HCT116 (cell line): ENCODE measurements around the gene ARHGAP40. TPM values are rescaled to one million over a fixed set of nuclear protein-coding genes. Genes with fewer than 3 reads are reported as not detected.

Source experiments
- ATAC-seq: fragments of 200-7000 bp; cut with Tn5 transposase; 2 replicates; pipeline ENCODE4 v1.9.1; 2020; ENCODE audit warnings: mild to moderate bottlenecking, moderate library complexity
- BruUV-seq: library from RNA; stranded (reverse); fragments of 400-500 nt; replicated peaks from 2 replicates; lab custom pipeline; 2021; lab: Mats Ljungman, UMichigan
- CTCF ChIA-PET: fragments of 300-600 bp; sonication (Branson Sonifier 250); formaldehyde crosslinking; loops from one replicate; lab custom pipeline; 2021; ENCODE audit warnings: antibody characterized with exemption; lab: Charles Lee
- POLR2A ChIA-PET: fragments of 300-600, 350-600 bp; sonication (Branson Sonifier 250); formaldehyde crosslinking; loops from one replicate; lab custom pipeline; 2021; ENCODE audit warnings: antibody characterized with exemption; lab: Charles Lee
- RAD21 ChIA-PET, 2 experiments: fragments of 300-600 bp; sonication (Branson Sonifier 250); formaldehyde crosslinking; loops; one replicate each; lab custom pipeline; 2023; ENCODE audit warnings: low total read pairs in 2 of 2; ENCODE audit not compliant: uncharacterized antibody in 2 of 2, unreplicated experiment in 2 of 2, low non-redundant PET in 1 of 2; lab: Charles Lee
- DNase-seq: peaks from one replicate; pipeline ENCODE4 v3.0.0-alpha.2; 2010; ENCODE audit warnings: low read depth, low spot score
- H2AFZ ChIP-seq: fragments of 200-600 bp; shearing (Covaris generic), sonication (generic); 2 replicates; pipeline ENCODE4 v1.6.1; 2017; ENCODE audit warnings: low read depth, mixed run types, mixed read lengths, antibody characterized with exemption, low read length; ENCODE audit not compliant: poor library complexity, severe bottlenecking
- H3K27ac ChIP-seq: 2 replicates; pipeline ENCODE4 v1.5.1; 2012; ENCODE audit warnings: low read depth, low read length
- H3K27me3 ChIP-seq: fragments of 200-600 bp; sonication (generic); 2 replicates; pipeline ENCODE4 v1.6.1; 2016; ENCODE audit warnings: mixed run types, low read length, mixed read lengths; ENCODE audit not compliant: insufficient read depth
- H3K36me3 ChIP-seq, 2 experiments: fragments of 200-500 bp in 1 of 2; fragments of 200-600 bp in 1 of 2; sonication (Bioruptor generic) in 1 of 2; sonication (generic) in 1 of 2; 2 replicates each; pipeline versions ENCODE4 v1.5.1 to v1.6.1; 2014 to 2016; ENCODE audit warnings: low read length in 2 of 2, inconsistent platforms in 1 of 2, mixed read lengths in 1 of 2, mixed run types in 1 of 2; ENCODE audit not compliant: insufficient read depth in 2 of 2, control insufficient read depth in 1 of 2
- H3K4me1 ChIP-seq, 2 experiments: fragments of 200-600 bp in 1 of 2; sonication (generic) in 1 of 2; 2 replicates each; pipeline versions ENCODE4 v1.5.1 to v1.6.1; 2012 to 2017; ENCODE audit warnings: low read length in 2 of 2, inconsistent platforms in 1 of 2, mild to moderate bottlenecking in 1 of 2, mixed read lengths in 1 of 2, mixed run types in 1 of 2, moderate library complexity in 1 of 2; ENCODE audit not compliant: insufficient read depth in 2 of 2, control insufficient read depth in 1 of 2
- H3K4me2 ChIP-seq: fragments of 200-600 bp; sonication (generic); 2 replicates; pipeline ENCODE4 v1.6.1; 2017; ENCODE audit warnings: mixed run types, low read length, mixed read lengths
- H3K4me3 ChIP-seq, 2 experiments: fragments of 200-600 bp in 1 of 2; sonication (generic) in 1 of 2; replicated peaks in 1 of 2; 2 replicates each; pipeline ENCODE4 v1.5.1; 2011 to 2016; ENCODE audit warnings: low read length in 2 of 2, control low read depth in 1 of 2, low read depth in 1 of 2, mild to moderate bottlenecking in 1 of 2, mixed read lengths in 1 of 2, mixed run types in 1 of 2
- H3K79me2 ChIP-seq: fragments of 200-600 bp; sonication (generic); 2 replicates; pipeline ENCODE4 v1.6.1; 2017; ENCODE audit warnings: mild to moderate bottlenecking, mixed run types, low read length, moderate library complexity, mixed read lengths; ENCODE audit not compliant: insufficient read depth
- H3K9ac ChIP-seq: fragments of 200-600 bp; sonication (generic); 2 replicates; pipeline ENCODE4 v1.6.1; 2016; ENCODE audit warnings: low read length, mixed read lengths
- H3K9me2 ChIP-seq: fragments of 200-600 bp; sonication (generic), shearing (Covaris generic); 2 replicates; pipeline ENCODE4 v1.6.1; 2017; ENCODE audit warnings: mixed run types, mild to moderate bottlenecking, moderate library complexity; ENCODE audit not compliant: insufficient read depth
- H3K9me3 ChIP-seq, 2 experiments: fragments of 200-500 bp in 1 of 2; fragments of 200-600 bp in 1 of 2; sonication (Bioruptor generic) in 1 of 2; sonication (generic) in 1 of 2; 2 replicates each; pipeline ENCODE4 v1.6.1; 2014 to 2017; ENCODE audit warnings: low read length in 2 of 2, mixed read lengths in 2 of 2, inconsistent platforms in 1 of 2, low read depth in 1 of 2, mild to moderate bottlenecking in 1 of 2, mixed run types in 1 of 2, moderate library complexity in 1 of 2; ENCODE audit not compliant: control insufficient read depth in 1 of 2, insufficient read depth in 1 of 2
- H4K20me1 ChIP-seq: fragments of 200-600 bp; sonication (generic), shearing (Covaris generic); 2 replicates; pipeline ENCODE4 v1.6.1; 2017; ENCODE audit warnings: mixed run types, mild to moderate bottlenecking, moderate library complexity; ENCODE audit not compliant: insufficient read depth
- CBX3 ChIP-seq: IDR thresholded peaks from 2 replicates; pipeline ENCODE4 v1.6.1; 2012; ENCODE audit warnings: low read depth
- CEBPB ChIP-seq: IDR thresholded peaks from 2 replicates; pipeline ENCODE4 v1.6.1; 2012; ENCODE audit warnings: low read depth
- ELF1 ChIP-seq: IDR thresholded peaks from 2 replicates; pipeline ENCODE4 v1.6.1; 2012; ENCODE audit warnings: low read depth, borderline replicate concordance
- EZH2 ChIP-seq: fragments of 200-600 bp; sonication (generic); IDR thresholded peaks from 2 replicates; pipeline ENCODE4 v1.6.1; 2017; ENCODE audit warnings: antibody characterized with exemption, mixed run types
- FOSL1 ChIP-seq: IDR thresholded peaks from 2 replicates; pipeline ENCODE4 v1.6.1; 2012; ENCODE audit warnings: low read depth
- JUND ChIP-seq: IDR thresholded peaks from 2 replicates; pipeline ENCODE4 v1.6.1; 2012
- POLR2A ChIP-seq: IDR thresholded peaks from 2 replicates; pipeline ENCODE4 v1.7.0; 2011; ENCODE audit warnings: borderline replicate concordance; ENCODE audit not compliant: insufficient read depth, insufficient read length; ENCODE audit errors: extremely low read depth
- POLR2AphosphoS5 ChIP-seq: IDR thresholded peaks from 2 replicates; pipeline ENCODE4 v1.6.1; 2011; ENCODE audit warnings: mild to moderate bottlenecking, low read depth, low read length, moderate library complexity
- RAD21 ChIP-seq: IDR thresholded peaks from 2 replicates; pipeline ENCODE4 v1.6.1; 2012; ENCODE audit warnings: low read depth, mild to moderate bottlenecking
- SIN3A ChIP-seq: IDR thresholded peaks from 2 replicates; pipeline ENCODE4 v1.6.1; 2012; ENCODE audit warnings: low read depth
- SP1 ChIP-seq: IDR thresholded peaks from 2 replicates; pipeline ENCODE4 v1.6.1; 2012; ENCODE audit warnings: low read depth
- TCF7L2 ChIP-seq: IDR thresholded peaks from 2 replicates; pipeline ENCODE4 v1.7.0; 2011; ENCODE audit warnings: borderline replicate concordance, inconsistent platforms; ENCODE audit not compliant: insufficient read depth, insufficient read length; ENCODE audit errors: extremely low read depth
- ZFX ChIP-seq: fragments of 450-650 bp; IDR thresholded peaks from 2 replicates; pipeline ENCODE4 v1.6.1; 2017
- ZNF274 ChIP-seq: fragments of 200-500 bp; sonication (Bioruptor generic); IDR thresholded peaks from 2 replicates; pipeline ENCODE4 v1.6.1; 2014; ENCODE audit warnings: mild to moderate bottlenecking, low read depth, low read length, inconsistent platforms
- intact Hi-C: fragments of 100-400 bp; cut with micrococcal nuclease; formaldehyde crosslinking; loops from 2 replicates; pipeline ENCODE4 v1.10.0; 2022
- total RNA-seq: library from RNA; stranded (reverse); gene quantifications from one replicate; pipeline ENCODE4 v1.2.1, GENCODE V29; 2021; ENCODE audit not compliant: unreplicated experiment
- TF ChIP-seq, protein P1 (sequence below): IDR thresholded peaks from 2 replicates; pipeline ENCODE4 v1.6.1; 2011; ENCODE audit warnings: mild to moderate bottlenecking, low read length, moderate library complexity; ENCODE audit not compliant: insufficient replicate concordance; ENCODE audit errors: extremely low read depth
- TF ChIP-seq, protein P2 (sequence below), 3 experiments: fragments of 200-600 bp in 1 of 3; sonication (generic) in 1 of 3; IDR thresholded peaks in 2 of 3; conservative IDR thresholded peaks in 1 of 3; 2 replicates each; pipeline ENCODE4 v1.5.1; 2012 to 2017; ENCODE audit warnings: low read depth in 2 of 3, low read length in 2 of 3, antibody characterized with exemption in 1 of 3, borderline replicate concordance in 1 of 3, control low read depth in 1 of 3, mild to moderate bottlenecking in 1 of 3, mixed read lengths in 1 of 3, mixed run types in 1 of 3, moderate library complexity in 1 of 3; ENCODE audit not compliant: insufficient read depth in 1 of 3
- TF ChIP-seq, protein P3 (sequence below): IDR thresholded peaks from 2 replicates; pipeline ENCODE4 v1.6.1; 2012
- TF ChIP-seq, protein P4 (sequence below): IDR thresholded peaks from 2 replicates; pipeline ENCODE4 v1.6.1; 2012; ENCODE audit warnings: low read depth

Gene ARHGAP40
- total RNA-seq, 1 experiment from 2014 or later = 3.4 TPM

DNA sequence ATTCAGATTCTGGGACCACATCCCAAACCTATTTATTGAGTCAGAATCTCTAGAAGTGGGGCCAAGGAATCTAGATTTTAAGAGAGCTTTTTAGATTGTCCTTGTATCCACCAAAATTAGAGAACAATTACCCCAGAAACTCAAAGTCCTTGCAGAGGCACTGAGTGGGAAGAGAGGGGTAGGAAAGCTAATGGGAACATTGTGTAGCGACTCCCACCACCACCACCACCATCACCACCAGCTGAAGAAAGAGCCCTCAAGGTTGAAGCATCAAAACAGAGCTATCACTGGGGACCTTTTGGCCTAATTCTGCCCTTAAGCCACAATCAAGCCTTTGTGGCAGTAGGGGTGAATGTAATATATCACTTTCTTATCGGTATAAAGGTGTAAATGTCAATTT, 83.7 kb downstream of the ARHGAP40 start:
- ChIA-PET POLR2A (no interaction called here), RAD21 (no interaction called here), CTCF (no interaction called here)
- ATAC-seq = no peak
- no peak overlapping the region for H2AFZ ChIP-seq
- H3K4me3 ChIP-seq = no peak overlapping the region
- no peaks in the 10 kb centered on the region for H3K36me3 ChIP-seq
- no peaks in the 10 kb centered on the region for H3K4me1 ChIP-seq
- intact Hi-C loops = no loop called here
- BruUV-seq = no TSS peak
- no peak for TF ChIP-seq ZNF274
- TF ChIP-seq ELF1 = no peak
- TF ChIP-seq, protein P1, sequence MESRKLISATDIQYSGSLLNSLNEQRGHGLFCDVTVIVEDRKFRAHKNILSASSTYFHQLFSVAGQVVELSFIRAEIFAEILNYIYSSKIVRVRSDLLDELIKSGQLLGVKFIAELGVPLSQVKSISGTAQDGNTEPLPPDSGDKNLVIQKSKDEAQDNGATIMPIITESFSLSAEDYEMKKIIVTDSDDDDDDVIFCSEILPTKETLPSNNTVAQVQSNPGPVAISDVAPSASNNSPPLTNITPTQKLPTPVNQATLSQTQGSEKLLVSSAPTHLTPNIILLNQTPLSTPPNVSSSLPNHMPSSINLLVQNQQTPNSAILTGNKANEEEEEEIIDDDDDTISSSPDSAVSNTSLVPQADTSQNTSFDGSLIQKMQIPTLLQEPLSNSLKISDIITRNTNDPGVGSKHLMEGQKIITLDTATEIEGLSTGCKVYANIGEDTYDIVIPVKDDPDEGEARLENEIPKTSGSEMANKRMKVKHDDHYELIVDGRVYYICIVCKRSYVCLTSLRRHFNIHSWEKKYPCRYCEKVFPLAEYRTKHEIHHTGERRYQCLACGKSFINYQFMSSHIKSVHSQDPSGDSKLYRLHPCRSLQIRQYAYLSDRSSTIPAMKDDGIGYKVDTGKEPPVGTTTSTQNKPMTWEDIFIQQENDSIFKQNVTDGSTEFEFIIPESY = no peak
- TF ChIP-seq TCF7L2 = no peak
- no peak for TF ChIP-seq SP1
- no peak for TF ChIP-seq SIN3A
- no peak for TF ChIP-seq EZH2
- TF ChIP-seq POLR2A = no peak
- TF ChIP-seq RAD21 = no peak
- TF ChIP-seq ZFX = no peak
- TF ChIP-seq, protein P2, sequence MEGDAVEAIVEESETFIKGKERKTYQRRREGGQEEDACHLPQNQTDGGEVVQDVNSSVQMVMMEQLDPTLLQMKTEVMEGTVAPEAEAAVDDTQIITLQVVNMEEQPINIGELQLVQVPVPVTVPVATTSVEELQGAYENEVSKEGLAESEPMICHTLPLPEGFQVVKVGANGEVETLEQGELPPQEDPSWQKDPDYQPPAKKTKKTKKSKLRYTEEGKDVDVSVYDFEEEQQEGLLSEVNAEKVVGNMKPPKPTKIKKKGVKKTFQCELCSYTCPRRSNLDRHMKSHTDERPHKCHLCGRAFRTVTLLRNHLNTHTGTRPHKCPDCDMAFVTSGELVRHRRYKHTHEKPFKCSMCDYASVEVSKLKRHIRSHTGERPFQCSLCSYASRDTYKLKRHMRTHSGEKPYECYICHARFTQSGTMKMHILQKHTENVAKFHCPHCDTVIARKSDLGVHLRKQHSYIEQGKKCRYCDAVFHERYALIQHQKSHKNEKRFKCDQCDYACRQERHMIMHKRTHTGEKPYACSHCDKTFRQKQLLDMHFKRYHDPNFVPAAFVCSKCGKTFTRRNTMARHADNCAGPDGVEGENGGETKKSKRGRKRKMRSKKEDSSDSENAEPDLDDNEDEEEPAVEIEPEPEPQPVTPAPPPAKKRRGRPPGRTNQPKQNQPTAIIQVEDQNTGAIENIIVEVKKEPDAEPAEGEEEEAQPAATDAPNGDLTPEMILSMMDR (IDR thresholded peaks at IDR 0.05 in 2 of 3, conservative IDR thresholded peaks at IDR 0.05 in 1 of 3; ENCODE audit: borderline replicate concordance in 1 of 3, insufficient read depth in 1 of 3, low read depth in 2 of 3, low read length in 2 of 3) = no peak
- TF ChIP-seq, protein P3, sequence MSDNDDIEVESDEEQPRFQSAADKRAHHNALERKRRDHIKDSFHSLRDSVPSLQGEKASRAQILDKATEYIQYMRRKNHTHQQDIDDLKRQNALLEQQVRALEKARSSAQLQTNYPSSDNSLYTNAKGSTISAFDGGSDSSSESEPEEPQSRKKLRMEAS = no peak
- TF ChIP-seq CEBPB = no peak
- TF ChIP-seq CBX3 = no peak
- no peak for TF ChIP-seq FOSL1
- TF ChIP-seq, protein P4, sequence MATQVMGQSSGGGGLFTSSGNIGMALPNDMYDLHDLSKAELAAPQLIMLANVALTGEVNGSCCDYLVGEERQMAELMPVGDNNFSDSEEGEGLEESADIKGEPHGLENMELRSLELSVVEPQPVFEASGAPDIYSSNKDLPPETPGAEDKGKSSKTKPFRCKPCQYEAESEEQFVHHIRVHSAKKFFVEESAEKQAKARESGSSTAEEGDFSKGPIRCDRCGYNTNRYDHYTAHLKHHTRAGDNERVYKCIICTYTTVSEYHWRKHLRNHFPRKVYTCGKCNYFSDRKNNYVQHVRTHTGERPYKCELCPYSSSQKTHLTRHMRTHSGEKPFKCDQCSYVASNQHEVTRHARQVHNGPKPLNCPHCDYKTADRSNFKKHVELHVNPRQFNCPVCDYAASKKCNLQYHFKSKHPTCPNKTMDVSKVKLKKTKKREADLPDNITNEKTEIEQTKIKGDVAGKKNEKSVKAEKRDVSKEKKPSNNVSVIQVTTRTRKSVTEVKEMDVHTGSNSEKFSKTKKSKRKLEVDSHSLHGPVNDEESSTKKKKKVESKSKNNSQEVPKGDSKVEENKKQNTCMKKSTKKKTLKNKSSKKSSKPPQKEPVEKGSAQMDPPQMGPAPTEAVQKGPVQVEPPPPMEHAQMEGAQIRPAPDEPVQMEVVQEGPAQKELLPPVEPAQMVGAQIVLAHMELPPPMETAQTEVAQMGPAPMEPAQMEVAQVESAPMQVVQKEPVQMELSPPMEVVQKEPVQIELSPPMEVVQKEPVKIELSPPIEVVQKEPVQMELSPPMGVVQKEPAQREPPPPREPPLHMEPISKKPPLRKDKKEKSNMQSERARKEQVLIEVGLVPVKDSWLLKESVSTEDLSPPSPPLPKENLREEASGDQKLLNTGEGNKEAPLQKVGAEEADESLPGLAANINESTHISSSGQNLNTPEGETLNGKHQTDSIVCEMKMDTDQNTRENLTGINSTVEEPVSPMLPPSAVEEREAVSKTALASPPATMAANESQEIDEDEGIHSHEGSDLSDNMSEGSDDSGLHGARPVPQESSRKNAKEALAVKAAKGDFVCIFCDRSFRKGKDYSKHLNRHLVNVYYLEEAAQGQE = no peak
- no peak for TF ChIP-seq POLR2AphosphoS5
- no peak for TF ChIP-seq JUND
- no peaks in the 10 kb centered on the region for H3K9me2 ChIP-seq
- H4K20me1 ChIP-seq = no peaks in the 10 kb centered on the region
- H3K4me2 ChIP-seq = no peak overlapping the region
- H3K79me2 ChIP-seq = no peaks in the 10 kb centered on the region
- no peak overlapping the region for H3K9ac ChIP-seq
- DNase-seq = no peak
- no peaks in the 10 kb centered on the region for H3K9me3 ChIP-seq
- H3K27ac ChIP-seq = no peak overlapping the region
- peaks cover 52% of the 10 kb centered on the region for H3K27me3 ChIP-seq
